ENCODE results near the gene HBEGF.
"Not testable (repeated sequence)": the region's sequence is repeated elsewhere in the genome, so short reads cannot be mapped to it uniquely, and the experiment has no call there.

HBEGF gene

DNA sequence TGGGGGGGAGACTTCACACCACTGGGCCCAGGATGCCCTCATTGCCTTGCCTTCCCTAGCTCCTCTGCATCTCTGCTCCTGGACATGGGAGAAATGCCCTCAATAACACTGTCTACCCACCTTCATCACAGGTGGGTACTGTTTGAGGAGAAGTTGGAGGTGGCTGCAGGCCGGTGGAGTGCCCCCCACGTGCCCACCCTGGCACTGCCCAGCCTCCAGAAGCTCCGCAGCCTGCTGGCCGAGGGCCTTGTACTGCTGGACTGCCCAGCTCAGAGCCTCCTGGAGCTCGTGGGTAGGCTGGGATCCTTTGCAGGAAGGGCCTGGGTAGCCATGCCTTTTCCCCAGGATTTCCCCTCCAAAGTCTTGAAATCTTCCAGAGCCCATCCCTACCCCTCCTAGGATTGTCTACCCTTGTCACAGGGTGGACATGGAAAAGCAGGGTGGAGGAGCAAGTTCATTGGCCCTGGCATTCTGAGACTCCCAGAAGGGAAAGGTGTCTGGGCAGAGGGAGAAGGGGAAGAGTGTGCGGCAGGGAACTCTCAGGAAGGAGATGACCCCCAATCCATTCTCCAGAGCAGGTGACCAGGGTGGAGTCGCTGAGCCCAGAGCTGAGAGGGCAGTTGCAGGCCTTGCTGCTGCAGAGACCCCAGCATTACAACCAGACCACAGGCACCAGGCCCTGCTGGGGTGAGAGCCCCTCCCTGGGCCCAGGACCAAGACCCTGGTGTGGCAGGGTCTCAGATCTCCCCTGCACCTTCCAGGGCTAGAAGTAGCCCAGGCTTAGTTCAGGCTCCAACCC, 14.5 kb upstream of the HBEGF start:
- no peak for DNase-seq (ENCODE audit: low read depth in 2 of 2)

DNA sequence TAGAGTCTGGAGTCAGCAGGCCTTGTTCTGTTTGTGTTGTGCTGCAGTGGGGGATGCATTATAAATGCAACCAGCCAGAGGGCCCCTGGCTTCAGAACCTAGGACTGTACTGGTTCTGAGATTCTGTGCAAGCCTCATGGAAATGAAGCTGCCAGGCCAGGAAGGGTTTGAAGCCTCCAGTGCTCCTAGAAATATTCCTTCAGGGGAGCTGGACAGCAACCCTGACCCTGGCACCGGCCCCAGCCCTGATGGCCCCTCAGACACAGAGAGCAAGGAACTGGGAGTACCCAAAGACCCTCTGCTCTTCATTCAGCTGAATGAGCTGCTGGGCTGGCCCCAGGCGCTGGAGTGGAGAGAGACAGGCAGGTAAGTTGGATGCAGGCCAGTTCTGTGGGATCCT, 13.7 kb upstream of the HBEGF start, which contains the start of gene SLC4A9:
TSS of gene SLC4A9 (plus strand) at position 94 of the 400 bp plus-strand sequence. CDS start at position 137, 43 bp downstream.
- DNase-seq (ENCODE audit: low read depth in 2 of 2), result no peak

DNA sequence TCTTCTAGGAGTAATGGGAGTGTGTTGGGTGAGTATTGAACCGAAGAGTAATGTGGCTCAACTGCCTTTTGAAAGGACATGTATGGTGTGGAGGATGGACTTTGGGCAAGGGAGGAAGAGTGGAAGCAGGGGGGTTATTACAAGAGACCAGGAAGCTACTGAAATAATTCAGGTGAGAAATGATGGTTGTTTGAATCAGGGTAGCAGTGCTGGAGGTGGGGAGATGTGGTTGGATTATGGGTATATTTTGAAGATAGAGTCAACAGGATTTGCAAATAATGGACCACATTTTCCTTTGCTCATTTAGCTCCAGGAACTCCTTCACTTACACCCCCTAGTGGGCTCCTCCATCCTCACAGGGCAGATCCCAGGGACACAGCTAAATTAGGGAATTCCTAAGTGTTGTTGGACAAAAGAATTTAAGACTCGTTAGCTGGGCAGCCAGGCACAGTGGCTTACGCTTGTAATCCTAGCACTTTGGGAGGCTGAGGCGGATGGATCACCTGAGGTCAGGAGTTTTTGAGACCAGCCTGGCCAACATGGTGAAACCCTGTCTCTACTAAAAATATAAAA, 12.4 kb upstream of the HBEGF start:
- DNase-seq (ENCODE audit: low read depth in 2 of 2), result no peak

DNA sequence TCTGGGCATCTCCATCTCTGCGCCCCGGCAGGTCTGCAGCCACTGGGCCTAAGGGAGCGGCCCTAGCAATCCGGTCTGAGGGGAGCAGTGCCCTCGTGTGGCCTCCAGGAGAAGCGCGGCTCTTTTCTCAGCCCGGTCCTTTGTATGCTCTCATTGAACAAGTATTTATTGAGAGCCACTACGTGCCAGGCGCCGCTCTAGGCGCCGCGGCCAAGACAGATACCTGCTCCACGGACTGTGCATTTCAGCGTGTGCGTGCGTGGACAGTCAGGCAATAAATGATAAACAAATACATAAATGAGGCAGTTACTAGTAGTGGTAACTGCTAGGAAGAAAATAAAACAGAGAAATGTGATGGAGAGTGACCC, 11.3 kb upstream of the HBEGF start:
- DNase-seq (ENCODE audit: low read depth in 2 of 2), result peak; percentile 31 to 45

DNA sequence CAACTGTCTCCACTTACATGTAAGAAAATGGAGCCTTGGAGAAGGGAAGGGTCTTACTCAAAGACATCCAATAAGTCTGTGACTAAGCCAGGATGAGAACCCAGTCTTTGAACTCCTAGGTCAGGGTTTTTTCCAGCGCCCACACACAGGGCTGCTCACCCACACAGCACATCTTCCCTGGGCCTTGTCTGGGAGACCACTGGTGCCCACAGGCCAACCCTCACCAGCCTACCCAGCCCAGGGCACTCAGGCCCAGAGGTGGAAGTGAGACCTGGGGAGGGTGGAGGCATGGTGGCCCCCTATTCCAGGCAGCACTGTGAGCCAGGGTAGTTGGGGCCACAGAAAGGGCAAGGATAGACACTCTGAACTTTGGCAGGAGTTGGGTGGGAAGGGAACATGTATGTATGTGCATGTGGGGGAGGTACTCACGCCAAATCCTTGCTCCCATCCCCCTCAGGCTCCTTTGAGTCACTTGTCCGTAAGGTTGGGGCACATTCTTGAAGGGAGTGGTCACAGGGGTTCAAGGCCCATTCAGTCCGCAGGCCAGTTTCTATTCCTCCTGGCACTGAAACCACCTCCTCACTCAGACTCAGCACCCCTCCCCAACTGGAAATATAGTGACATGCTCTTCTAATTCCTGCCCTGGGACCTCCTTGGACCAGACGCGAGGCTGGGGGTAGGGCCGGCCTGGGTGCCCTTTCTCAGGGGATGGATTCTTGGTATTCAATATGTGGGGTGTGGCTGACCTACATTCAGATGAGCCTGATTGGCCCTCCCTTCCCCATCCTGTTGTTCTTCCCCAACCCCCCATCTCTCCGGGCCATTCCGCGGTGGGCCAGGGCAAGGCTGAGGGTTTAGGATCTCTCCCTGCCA, 10.7 kb upstream of the HBEGF start:
- DNase-seq (ENCODE audit: low read depth in 2 of 2), result no peak

DNA sequence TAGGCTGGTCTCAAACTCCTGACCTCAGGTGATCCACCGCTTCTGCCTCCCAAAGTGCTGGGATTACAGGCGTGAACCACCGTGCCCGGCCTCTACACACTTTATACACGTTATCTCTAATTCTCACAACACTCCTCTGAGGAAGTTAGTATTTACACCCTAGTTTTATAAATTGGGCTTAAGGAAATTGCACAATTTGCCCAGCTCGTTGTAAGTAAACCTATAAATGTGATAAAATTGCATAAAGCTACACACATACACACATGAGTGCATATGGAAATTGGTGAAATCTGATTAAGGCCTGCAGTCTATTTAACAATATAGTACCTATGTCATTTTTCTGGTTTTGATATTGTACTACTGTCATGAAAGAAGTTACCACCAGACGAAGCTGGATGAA, 9.1 kb upstream of the HBEGF start:
- no peak for DNase-seq (ENCODE audit: low read depth in 2 of 2)

DNA sequence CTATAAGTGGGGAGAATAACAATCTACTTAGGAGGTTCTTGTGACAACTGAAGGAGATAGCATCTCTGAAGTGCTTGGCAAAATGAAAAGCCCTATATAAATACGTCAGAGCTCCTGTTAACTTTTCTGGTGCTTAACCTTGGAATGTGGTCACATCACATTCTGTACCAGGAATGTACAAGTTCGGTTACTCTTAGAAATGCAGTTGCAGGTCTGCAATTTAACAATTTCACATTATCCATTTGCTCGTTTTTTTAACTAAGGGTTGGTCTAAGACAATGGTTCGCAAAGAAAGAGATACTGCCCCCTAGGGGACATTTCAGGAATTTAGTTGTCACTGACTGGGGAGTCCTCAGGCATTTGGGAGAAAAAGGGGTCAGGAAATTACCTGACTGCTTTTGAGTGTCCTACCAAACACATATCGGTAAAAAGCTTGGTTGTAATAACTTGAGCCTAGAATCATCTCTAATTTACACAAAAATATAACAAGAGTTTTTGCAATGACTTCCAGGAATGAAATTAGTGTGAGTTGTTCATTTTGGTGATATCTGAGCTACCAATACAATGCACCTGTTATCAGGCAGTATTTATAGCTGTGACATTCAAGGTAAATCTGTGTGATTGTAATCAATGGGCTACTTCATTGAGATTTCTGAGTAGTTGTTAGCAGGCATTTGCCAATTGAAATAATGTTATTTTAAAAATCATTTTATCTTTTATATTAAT, 5.4 kb upstream of the HBEGF start:
- DNase-seq (ENCODE audit: low read depth in 2 of 2), result peak in 1 of 2 donors; percentile 17

DNA sequence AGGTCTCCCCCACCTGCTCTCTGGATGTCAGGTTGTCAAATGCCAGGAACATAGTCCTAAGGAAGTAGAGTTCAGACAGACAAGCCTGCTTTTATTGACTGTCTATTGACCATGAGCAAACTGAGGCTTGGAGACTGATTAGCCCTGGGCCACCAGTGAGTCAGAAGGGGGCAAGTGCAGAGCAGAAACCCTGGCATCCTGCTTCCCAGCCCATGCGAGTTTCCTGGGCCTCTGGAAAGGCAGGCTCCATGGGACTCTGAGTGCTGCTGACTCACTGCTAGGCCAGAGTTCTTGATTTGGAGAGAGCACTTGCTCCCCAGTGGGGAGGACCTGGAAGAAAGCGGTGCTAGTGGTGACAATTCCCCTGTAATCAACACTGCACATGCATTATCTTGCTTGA, 2.8 kb upstream of the HBEGF start:
- DNase-seq (ENCODE audit: low read depth in 2 of 2), result no peak

DNA sequence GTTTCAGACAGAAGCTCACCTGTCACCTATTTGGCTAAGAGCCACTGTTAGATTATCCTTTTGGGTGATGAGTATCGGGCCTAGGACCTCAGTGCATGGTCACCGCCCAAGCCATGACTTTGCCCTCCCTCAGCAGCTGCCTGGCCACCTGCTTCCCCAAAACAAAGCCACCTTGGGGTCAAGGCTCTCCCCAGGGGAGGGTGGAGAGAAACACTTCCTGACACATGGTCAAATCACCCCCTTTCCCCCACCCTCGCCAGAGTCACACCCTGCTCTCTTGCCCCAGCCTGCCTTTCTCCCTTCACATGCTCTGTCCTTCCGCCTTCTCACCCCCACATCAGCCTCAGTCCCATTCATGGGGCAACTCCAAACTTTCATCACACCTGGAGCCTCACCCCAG, 1.7 kb upstream of the HBEGF start:
- DNase-seq (ENCODE audit: low read depth in 2 of 2), result no peak

DNA sequence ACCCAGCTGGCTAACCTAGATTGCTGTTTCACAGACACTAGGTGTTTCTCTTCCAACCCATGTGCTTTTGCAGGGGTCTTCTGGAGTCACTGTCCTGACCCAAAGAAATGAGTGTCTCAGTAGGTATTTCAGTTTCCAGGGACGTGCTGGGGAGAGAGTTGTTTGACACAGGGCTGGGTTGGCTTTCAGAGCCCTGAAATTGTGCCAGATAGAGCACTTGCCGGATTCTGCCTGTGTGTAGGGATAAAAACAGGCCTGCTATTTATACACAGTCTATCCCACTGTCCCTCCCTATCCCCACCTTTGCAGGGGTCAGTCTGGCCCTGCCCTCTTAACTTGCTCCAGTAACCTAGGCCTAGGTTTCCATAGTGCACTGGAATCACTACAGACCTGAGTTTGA, 957 bp upstream of the HBEGF start:
- no peak for DNase-seq (ENCODE audit: low read depth in 2 of 2)

DNA sequence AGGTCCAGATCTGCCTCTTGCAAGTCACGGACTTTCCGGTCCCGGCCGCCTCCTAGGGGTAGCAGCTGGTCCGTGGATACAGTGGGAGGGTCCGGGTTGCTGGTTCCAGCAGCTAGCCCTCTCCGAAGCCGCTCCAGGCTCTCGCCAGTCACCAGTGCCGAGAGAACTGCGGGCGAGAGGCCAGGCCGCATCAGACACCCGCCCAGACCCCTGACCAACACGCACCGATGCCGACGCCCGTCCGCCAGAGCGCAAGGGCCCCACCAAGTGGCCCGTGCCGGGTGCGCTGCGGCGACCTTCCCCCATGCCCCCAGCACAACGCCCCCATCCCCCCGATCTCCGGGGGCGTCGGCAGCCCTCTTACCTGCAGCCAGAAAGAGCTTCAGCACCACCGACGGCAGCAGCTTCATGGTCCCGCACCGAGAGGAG, 470 bp downstream of the HBEGF start:
- DNase-seq (ENCODE audit: low read depth in 2 of 2), result no peak

DNA sequence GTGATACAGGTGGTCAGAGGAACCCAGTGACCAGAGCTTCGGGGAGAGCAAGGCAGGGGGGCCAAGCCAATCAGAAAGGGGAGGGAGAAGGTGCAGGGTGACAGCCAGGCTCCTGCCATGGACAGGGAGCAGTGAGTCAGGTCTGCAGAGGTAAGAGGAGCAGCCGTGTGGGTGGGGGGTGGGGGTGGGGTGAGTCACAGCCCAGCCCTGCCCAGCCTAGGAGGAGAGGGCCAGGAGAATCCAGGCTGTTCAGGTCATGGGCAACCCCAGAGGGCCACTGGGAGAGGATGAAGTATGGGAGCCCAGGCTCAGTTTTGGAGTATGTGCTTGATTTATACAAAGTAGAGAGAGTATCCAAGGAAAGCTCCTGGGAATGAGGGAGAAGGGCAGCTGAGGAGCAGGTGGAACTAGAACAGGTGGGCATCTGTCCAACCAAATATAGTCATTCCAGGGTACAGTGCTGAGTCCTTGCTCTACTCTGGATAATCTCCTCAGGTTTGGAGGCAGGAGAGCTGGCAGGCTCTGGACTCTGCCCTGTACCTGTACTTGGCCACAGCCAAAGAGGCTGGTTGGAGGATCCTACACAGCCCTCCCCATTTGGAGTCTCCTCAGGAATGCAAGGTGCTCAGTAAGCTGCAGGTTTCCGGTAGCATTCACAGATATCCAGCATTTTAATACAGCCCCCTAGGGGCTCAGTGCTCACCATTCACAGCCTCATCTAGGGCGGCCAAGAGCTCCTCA, 1.6 kb downstream of the HBEGF start:
- no peak for DNase-seq (ENCODE audit: low read depth in 2 of 2)

DNA sequence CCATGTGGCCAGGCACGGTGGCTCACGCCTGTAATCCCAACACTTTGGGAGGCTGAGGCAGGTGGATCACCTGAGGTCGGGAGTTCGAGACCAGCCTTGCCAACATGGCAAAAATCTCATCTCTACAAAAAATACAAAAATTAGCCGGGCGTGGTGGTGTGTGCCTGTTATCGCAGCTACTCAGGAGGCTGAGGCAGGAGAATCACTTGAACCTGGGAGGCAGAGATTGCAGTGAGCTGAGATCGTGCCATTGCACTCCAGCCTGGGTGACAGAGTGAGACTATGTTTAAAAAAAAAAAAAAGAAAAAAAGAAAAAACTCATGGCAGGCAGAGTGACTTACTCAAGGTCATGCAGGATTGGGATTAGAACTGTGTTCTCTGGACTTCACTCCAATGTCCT, 2.6 kb downstream of the HBEGF start:
- DNase-seq (ENCODE audit: low read depth in 2 of 2), result not testable (repeated sequence)

DNA sequence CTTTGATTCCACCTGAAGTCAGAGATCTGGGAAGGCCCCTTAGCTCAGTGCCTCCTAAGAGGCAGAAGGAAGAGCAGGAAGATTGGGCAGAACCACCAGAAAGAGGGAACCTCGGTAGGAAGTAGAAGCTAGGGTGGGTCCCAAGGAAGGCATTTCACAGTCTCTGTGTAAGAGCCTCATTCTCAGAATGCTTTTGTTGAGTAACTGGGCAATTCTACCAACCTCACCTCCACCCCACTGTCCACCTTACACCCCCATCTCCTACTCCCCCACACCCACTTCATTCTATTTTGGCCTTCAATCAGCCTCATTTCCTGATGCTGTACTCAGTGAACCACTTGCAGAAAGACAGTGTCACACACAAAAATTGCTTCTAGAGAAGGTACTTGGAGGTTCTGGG, 3.5 kb downstream of the HBEGF start:
- no peak for DNase-seq (ENCODE audit: low read depth in 2 of 2)

DNA sequence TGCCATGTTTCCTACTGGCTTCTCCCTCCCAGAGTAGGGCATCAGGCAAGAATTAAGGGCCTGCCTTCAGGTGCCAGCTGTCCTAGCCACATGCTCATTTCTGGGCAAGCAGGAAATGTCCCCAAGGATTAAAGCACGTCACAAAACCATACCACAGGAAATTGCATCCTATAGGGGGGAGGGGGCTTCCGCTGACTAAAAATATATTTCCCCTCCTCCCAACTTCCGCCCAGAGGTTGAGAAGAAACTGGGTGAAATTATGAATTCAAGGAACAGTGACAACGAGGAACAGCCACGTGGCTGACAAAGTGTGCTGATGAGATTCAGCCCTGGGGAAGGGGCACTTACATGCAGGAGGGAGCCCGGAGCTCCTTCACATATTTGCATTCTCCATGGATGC, 4.1 kb downstream of the HBEGF start:
- DNase-seq (ENCODE audit: low read depth in 2 of 2), result no peak

DNA sequence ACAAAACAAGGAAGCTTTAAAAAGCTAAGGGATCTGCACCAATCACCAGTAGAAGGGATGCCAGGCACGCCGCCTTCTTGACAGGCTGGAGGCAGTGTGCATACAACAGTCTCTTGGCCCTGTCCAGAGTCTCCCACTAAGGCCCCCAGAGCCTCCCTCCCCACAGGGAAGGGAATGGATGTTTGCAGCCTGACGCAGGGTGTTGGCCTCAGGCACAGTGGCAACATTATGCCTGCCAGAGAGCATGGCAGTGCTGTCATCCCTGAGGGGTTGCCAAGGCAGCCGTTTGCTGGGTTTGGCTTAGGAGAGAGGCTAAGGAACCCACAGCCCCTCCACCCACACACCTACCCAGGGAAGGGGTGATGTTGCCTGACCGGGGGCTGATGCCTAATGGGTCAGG, 4.8 kb downstream of the HBEGF start:
- DNase-seq (ENCODE audit: low read depth in 2 of 2), result no peak

DNA sequence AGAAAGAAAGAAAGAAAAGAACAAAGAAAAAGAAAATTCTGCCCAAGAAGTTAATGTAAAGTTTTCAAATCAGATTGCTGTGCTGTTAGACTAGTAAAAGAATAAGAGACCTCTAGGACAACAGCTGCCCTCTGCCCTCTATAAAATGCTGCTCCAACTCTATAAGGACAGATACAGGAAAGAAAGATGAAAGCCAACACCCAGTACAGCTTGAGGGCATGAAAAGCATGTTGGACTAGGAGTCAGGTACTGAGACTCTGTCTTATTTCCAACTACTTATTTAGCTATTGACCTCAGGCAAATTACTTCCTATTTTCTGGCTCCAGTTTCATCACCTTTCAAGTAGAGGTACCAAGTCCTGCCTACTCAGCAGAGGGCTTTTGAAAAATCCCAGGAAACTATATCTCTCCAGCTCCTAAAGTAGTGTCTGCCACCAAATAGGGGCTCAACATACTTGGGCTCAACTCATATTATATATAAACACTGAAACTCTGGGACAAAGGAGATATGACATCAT, 5.7 kb downstream of the HBEGF start:
- DNase-seq (ENCODE audit: low read depth in 2 of 2), result no peak

DNA sequence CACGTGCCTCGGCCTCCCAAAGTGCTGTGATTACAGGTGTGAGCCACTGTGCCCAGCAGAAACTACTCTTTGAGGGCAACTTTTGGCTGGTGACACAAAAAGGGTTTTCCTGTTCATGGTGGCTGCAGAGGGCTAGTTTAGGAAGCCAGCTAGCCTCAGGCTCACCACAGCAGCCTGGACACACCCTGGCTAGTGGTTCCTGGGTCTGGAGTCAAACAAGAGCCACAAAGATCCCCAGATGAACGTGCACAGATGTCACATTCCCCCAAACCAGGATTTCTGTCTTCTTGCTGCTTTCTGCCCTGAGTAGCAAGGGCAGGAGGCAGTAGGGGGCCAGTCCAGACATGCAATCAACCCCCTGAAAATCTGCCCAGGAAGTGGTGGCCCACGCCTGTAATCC, 6.8 kb downstream of the HBEGF start:
- no peak for DNase-seq (ENCODE audit: low read depth in 2 of 2)

DNA sequence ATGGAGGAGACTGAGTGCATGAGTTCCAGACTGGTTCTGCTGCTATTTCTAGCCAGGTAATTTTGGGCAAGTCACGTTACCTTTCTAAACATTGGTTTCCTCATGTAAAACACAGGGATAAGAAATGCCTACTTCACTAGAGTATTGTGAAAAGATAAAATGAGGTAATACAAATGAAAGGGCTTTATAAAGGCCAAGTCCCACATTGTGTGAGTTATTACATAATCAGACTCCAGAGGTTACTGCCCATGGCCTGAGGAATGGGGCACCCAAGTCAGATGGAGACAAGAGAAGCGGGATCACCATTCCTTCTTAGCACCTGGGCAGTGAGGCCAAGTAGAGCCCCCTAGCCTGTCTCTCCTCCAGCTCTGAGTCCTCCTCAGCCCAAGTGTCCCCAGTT, 7.5 kb downstream of the HBEGF start:
- no peak for DNase-seq (ENCODE audit: low read depth in 2 of 2)

DNA sequence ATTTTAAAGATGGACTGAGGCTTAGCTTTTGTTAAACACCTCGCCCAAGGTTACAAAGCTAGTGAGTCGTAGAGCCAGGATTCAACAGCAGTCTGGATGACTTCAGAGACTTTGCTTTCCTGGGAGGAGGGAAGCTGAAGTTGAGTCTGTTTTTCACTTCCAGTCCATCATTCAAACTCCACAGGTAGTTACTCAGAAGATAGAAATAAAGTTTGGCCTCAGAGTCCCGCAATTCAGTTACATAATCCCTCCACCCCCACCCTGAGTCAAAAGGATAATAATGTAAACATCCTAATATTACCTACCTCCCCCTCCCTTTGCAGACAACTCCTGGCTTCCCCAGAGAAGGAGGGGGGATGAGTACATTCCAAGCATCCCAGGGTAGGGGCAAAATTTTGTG, 8.1 kb downstream of the HBEGF start:
- DNase-seq (ENCODE audit: low read depth in 2 of 2), result no peak

DNA sequence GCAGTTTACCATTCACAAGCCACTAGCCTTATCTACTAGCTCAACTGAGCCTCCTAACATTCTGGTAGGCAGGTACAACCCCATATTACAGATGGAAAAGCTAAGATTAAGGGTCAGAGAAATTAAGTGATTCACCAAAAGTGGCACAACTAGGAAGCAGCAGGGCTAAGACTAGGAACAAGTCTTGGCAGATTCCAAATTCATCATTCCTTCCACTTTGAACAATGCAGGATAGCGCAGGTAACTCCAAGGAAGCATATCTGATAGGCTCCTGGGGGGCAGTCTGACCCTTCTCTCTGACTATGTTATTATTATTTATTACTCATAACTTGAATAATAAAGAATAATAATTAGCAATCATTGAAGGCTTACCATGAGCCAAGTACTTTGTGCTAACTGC, 8.5 kb downstream of the HBEGF start:
- no peak for DNase-seq (ENCODE audit: low read depth in 2 of 2)
